Stimulated activated CD4-positive, alpha-beta T cell treated with anti-CD3 and anti-CD28 coated beads, Interleukin-4, amount 100 ng/mL, for 1 hour (primary cell): ENCODE measurements around the gene ASB13.

Experiments used
- DNase-seq: peaks from one replicate; pipeline ENCODE4 v3.0.0-alpha.2; 2020

The ASB13 gene

GRCh38 chr10:5668429-5668828 is 2.0 kb upstream of the ASB13 start:
- no peak for DNase-seq

- DNase-seq: no peak
Measured at GRCh38 chr10:5666841-5667630, 641 bp upstream of the ASB13 start.

DNA sequence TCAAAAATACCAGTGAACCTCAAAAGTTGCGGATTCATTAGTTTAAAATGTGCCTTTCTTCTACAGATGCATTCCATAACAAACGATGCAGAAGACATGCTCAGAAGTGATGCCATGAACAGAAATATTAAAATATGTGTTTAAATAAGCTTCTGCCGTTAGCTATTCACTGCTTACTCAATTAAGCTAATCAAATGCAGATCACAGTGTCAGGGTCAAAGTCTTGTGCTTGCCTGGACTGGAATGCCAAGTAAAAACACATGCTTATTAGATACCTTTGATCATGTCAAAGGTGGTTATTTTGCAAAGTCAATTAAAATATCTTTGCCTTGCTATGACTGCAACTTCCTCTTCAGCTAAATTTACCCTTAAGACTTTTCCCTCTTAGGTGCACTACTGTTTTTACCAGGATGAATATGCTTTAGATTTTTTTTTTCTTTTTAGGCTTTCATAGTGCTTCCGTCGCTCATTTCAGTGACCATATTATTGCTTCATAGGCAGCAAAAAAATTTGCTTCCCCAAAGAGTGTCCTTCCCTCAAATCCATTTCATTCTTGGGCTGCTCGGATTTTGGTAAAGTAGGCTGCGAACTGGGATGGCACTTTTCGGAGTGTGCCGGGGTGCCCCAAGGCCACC is 905 bp downstream of the ASB13 start:
- no peak for DNase-seq

DNA sequence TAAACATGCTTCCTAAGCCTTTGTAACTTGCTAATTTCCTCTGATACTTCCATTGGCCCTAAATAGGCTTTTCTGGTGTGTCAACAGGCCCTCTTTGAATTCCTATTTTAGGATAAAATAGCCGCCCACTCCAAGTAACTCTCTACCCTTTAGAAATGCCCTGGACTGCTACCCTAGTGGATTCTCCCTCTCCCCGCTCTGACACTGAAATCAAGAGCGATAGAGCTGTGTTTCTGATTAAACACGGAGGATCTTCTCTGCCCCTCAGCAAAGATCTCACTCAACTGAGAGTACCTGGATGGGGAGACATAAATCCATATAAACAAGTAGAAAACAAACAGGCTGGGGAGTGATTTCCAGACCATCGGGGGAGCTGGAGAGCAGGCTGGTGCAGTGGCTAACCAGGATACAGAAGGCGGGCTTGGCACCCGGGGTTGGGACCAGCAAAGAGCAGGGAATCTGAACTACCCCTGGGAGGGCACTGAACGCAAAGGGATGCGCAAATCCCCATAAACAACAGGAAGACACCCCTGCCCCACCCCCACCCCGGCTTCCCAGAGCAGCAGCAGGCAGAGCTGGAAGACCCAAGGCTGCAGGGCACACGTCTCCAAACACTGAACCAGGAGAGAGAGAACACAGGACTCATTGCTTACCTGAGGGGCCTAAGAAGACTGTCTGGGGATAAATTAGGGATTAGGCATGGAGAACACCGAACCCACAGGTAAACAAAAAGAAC is 2.5 kb downstream of the ASB13 start:
- DNase-seq: no peak

DNA sequence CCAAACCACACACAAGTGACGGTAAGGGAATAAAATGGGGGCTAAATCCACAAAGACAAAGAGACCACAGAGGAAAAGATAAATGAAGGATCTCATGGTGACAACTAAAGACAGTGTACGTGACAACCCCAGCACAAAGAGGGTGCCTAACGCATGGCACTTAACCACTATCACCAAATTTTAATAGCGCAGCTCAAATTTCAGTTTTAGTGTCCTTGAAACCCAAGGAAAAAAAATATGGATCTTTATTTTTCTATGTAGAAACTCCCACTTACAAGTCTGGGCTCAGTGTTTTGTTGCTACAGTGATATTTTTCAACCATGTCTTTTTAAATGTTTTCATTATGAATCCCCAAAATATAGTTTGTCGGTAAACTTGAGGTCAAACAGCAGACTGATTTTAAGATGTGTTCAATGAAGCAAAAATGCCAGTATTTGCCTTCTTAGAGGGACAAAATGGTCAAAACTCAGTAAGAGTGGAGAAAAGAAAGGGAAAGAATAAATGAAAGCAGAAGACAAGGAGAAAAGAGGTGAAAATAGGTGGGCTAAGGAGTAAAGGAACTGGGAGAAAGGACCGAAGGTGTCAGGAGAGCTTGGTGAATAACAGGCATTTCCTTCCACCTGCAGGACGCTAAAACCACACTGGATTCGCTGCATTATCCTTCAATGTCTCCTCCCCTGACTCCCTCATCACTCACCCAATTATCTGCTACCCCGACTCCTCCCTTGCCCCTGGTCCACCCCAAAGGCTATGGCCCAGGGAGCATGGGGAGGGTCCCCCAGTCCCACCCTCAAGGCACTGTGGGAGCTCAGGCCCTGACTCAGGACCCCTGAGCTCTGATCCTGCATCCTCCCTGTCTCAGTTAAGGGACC is 3.5 kb downstream of the ASB13 start:
- DNase-seq: no peak

DNA sequence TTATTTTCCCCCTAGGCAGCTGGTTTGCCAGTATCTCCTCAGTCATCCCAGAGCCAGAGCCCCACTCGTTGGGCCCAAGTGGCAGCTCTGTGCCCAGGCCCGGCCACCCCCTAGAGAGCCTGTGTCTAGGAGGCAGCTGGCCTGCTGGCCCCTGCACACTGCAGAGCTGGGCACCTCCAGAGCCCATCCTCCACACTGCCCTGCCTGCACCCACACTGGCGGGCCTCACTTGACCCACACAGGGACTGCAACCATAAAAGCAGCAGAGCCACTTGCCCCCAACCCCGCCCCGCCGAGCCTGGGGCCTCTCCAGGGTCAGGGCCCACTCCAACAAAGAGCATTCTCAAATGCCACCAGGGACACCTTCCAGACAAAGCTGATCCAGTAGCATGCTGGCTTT is 5.4 kb downstream of the ASB13 start:
- DNase-seq: no peak

GRCh38 chr10:5659702-5660528 is 6.5 kb downstream of the ASB13 start:
- no peak for DNase-seq

DNA sequence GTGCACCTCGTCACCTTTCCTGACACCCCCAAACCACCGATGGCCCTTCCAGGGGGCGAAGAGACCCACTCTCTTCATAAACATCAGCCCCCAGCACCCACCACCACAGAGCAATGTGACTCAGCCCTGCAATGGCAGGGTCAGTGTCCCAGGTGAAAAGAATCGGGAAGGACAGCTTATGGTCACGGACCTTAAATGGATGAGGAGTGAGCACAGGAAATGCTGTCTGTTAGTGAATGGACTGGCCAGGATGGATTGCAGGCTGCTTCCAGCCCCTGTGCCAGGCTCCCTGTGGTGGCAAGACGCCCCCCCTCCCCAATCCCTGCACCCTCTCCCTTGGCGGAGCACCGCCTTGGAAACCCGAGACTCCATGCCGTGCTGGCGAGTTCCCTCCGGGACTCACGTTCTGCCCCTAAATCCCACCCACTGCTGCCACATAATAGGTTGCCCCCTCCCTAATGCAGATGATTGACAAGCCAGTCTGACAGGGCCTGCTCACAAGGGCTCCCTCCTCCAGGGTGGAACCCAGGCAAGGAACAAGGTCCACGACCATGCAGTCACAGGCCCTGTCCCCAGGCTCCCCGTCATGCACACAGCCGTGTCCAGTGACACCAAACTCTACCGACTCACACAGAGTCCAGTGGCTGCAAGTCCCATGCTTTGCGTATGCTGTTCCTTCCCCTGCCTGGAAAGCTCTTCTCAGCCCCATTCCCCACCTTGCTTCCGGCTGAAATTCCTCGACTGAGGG is 7.3 kb downstream of the ASB13 start:
- DNase-seq: no peak

GRCh38 chr10:5656737-5657579 is 9.4 kb downstream of the ASB13 start:
- no peak for DNase-seq

DNA sequence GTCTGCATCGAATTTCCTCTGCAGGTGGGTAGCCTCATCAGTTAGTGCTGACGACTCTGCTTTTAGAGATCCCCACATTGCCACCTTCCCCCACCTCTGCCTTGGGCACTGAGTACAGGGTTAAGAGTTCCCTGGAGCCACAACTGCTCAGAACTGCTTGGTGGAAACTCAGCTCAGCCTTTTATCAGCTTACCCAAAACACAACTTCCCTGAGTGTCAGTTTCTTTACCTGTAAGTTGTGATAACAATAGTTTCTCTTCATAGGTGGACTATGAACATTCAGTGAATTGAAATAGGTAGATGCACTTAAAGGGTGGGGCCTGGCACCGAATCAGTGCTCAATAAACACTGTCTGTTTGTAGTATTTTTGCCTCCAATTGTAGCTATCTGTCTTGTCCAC is 11.3 kb downstream of the ASB13 start:
- DNase-seq: no peak

GRCh38 chr10:5654218-5654755 is 12.1 kb downstream of the ASB13 start:
- no peak for DNase-seq

- no peak for DNase-seq
Measured at GRCh38 chr10:5652746-5653145, 13.6 kb downstream of the ASB13 start.

DNA sequence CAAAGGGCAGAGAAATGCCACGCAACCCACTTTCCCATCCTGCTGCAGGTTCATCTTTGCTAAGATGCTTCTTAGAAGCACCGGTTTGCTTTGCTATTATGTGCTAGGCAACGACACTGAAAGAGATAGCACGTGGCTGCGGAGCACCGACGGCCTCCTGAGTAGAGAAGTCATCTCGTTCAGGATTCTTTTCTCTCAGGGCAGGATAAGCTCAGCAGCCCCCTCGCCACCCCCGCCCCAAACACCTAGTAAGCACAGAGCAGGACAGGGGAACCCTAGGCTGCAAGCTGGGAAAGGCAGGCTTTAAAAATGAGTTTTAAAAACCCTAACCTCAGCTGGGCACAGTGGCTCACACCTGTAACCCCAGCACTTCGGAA is 15.0 kb downstream of the ASB13 start:
- no peak for DNase-seq

DNA sequence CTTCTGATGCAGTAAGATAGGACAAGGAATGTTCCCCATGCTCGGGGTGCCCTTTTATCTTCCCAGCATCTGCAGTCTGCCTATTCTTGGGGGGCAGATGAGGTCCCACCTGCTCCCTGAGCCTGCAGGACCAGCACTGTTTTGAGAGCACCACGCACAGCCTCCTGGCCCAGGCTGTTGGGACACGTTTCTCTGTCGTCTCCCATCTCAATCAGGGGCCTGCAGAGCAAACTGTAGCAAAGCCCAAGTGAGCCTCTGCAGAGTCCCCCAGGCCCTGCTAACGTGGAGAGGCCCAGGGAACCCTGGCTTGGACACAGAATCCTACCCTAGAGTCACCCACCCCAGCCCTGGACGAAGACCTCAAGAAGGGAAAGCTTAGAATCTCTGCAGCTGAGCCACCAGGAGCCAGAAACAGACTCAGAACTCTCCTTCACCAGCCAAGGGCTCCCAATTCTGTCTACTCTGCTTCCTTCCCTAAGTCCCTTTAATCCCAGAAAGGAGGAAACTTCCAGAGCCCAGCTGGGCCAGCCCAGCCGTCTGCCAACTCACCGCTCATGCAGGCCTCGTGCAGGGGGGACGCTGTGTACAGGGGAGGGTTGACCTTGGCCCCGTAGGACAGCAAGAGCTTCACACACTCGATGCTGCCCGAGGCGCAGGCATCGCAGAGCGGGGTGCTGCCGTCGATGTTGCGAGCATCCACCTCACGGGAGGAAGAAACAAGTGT is 15.6 kb downstream of the ASB13 start:
- no peak for DNase-seq

DNA sequence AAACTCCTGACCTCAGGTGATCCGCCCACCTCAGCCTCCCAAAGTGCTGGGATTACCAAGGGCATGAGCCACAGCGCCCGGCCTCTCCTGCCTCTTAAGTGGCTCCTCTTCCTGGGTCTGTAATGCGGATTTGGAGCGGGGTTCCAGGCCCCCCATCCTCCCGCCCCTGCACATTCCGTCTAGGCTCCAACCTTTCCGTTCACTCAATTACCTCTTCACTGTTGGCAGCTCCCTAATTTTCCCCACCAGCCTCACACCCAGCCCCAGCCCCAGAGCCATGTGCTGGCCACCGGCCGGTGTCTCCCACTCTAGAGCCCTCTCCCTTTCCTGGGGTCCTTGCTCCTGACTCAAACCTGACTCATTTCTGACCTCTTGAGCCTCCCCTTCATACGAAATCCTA is 16.6 kb downstream of the ASB13 start:
- DNase-seq: no peak

- DNase-seq: no peak
Measured at GRCh38 chr10:5648494-5649457, 17.6 kb downstream of the ASB13 start.

- no peak for DNase-seq
Measured at GRCh38 chr10:5647507-5648240, 18.7 kb downstream of the ASB13 start.
